ENCODE measurements around the gene RPL27.

RPL27 gene

GRCh38 chr17:43051969-43052368 is 53.8 kb downstream of the RPL27 start:
- DNase-seq (ENCODE audit: low read depth, low spot score) = peak; percentile 28

All from astrocyte of the hippocampus (primary cell).